Effector memory CD8-positive, alpha-beta T cell (primary cell): ENCODE results near the gene CERK.

Source experiments
- ATAC-seq: fragments of 150-1000 bp; cut with Tn5 transposase; replicated peaks from 2 replicates; pipeline ENCODE4 v1.10.0; 2021; ENCODE audit warnings: mild to moderate bottlenecking, moderate library complexity
- DNase-seq, 3 experiments: peaks; one replicate each; pipeline ENCODE4 v3.0.0; 2021
- H3K27ac Mint-ChIP-seq, 2 donors: one replicate each; pipeline ENCODE4 v1.8.0; 2022; ENCODE audit warnings: mild to moderate bottlenecking in 2 of 2, mixed read lengths in 2 of 2, moderate library complexity in 2 of 2
- H3K27me3 Mint-ChIP-seq, 2 donors: one replicate each; pipeline ENCODE4 v1.8.0; 2022; ENCODE audit warnings: mixed read lengths in 2 of 2
- H3K36me3 Mint-ChIP-seq: one replicate; pipeline ENCODE4 v1.8.0; 2022; ENCODE audit warnings: mild to moderate bottlenecking, moderate library complexity, mixed read lengths; ENCODE audit not compliant: insufficient read depth
- H3K4me1 Mint-ChIP-seq, 2 donors: one replicate each; pipeline ENCODE4 v1.8.0; 2022; ENCODE audit warnings: low read depth in 2 of 2, mixed read lengths in 2 of 2
- H3K4me3 Mint-ChIP-seq, 2 donors: one replicate each; pipeline ENCODE4 v1.8.0; 2022; ENCODE audit warnings: mild to moderate bottlenecking in 2 of 2, mixed read lengths in 2 of 2, moderate library complexity in 2 of 2
- H3K9me3 Mint-ChIP-seq, 2 donors: one replicate each; pipeline ENCODE4 v1.8.0; 2022; ENCODE audit warnings: mixed read lengths in 2 of 2

Gene CERK

DNA sequence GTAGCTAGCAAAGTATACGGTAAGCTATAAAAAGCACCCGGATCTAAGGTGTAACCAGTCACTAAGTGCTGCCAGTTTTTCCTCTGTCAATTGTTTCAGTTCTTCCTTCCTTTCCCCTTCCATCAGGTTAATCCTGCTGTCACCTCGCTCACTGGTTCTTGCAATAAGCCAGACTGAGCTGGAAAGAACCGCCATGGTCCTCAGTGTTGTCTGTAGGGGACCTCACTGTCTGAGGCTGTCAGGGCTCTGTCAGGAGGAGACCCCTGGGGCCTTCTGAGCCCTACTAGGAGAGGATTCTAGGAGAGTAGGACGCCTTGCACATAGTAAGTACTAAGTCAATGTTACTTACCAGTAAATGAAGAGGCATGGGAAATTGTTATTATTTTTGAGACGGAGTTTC, 23.0 kb upstream of the CERK start:
- H3K36me3 Mint-ChIP-seq = peaks cover 29% of the 10 kb centered on the region
- peak overlapping the region; percentile 98 to 99 for H3K4me3 Mint-ChIP-seq
- H3K27me3 Mint-ChIP-seq = no peaks in the 10 kb centered on the region
- H3K27ac Mint-ChIP-seq = peak overlapping the region; percentile 100
- peaks cover 41 to 49% of the 10 kb centered on the region in 2 donors for H3K4me1 Mint-ChIP-seq
- H3K9me3 Mint-ChIP-seq = no peaks in the 10 kb centered on the region
- DNase-seq = no peak
- ATAC-seq = no peak

DNA sequence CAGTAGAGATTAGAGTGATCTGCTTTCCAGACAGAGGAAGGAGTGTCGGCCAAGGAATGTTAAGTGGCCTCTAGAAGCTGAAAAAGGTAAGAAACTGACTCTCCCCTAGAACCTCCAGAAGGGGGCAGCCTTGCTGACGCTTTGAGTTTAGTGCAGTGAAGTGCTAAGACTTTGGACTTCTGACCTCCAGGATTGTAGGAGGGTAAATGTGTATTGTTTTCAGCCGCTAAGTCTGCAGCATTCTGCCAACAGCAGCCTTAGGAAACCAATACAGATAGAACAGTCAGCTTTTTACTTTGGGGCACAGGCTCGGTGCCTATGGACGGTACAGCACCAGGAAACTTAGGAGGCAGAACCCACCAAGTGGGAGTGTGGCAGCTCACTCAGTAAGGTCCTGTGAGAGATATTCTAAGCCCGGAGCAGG, 20.8 kb upstream of the CERK start:
- Mint-ChIP-seq H3K27me3 (no peaks in the 10 kb centered on the region), H3K4me1 (peaks cover 33 to 34% of the 10 kb centered on the region in 2 donors), H3K36me3 (peaks cover 23% of the 10 kb centered on the region), H3K9me3 (no peaks in the 10 kb centered on the region), H3K4me3 (no peak overlapping the region), H3K27ac (peak overlapping the region in 1 of 2 donors; percentile 22)
- peak; percentile 40 to 51 (median 41) for DNase-seq
- no peak for ATAC-seq

DNA sequence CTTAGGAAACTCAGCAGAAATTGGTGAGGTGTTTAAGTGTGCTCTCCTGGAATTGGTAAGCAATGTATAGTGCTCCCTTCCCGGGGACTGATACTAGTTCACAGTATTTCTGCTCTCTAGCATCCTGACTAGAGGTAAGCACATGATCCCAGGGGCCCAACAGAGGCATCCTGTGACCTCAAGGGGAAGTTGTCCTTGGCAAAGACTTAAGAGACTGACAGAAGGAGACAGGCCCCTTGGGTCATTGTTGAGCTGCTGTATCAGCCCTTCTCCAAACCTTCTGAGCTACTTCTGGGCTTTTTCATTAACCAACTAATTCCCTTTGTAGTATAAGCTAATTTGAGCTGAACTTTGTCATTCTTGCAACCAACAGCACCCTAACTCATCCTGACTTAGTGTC, 20.1 kb upstream of the CERK start:
- DNase-seq (no peak), ATAC-seq (no peak)
- peaks cover 20% of the 10 kb centered on the region for H3K36me3 Mint-ChIP-seq
- no peaks in the 10 kb centered on the region for H3K9me3 Mint-ChIP-seq
- peaks cover 26 to 29% of the 10 kb centered on the region in 2 donors for H3K4me1 Mint-ChIP-seq
- peak overlapping the region in 1 of 2 donors; percentile 22 for H3K27ac Mint-ChIP-seq
- H3K4me3 Mint-ChIP-seq = no peak overlapping the region
- H3K27me3 Mint-ChIP-seq = no peaks in the 10 kb centered on the region

DNA sequence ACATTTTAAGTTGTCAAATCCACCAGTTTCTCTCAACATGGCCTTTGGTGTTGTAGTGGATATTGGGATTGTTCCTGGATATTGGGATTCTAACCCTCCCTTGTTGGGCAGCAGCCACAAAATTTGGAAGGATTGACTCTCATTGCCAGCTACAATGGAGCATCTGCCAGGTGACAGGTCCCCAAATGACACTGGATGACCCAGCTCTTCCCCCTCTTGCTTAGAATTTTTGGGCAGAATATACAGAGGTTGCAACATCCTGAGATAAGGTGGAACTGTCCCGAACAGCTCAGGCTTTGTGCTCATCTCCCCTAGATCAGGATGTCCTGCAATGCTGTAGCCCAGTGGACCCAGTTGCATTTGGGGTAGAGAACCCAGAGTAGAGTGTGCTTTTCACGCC, 19.1 kb upstream of the CERK start:
- H3K36me3 Mint-ChIP-seq = peaks cover 10% of the 10 kb centered on the region
- peak overlapping the region in 1 of 2 donors; percentile 41 for H3K27ac Mint-ChIP-seq
- no peak overlapping the region for H3K4me3 Mint-ChIP-seq

DNA sequence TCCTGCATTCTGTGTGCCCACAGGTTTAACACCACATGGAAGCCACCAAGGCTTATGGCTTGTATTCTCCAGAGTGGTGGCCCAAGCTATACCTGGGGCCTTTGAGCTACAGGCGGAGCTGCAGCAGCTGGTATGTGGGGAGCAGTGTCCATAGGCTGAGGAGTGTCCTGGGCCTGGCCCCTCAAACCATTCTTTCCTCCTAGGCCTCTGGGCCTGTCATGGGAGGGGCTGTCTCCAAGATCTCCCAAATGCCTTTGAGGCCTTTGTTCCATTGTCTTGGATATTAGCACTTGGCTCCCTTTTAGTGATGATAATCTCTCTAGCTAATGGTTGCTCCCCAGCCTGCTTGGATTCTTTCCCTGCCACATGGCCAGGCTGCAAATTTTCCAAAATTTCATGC, 18.0 kb upstream of the CERK start:
- Mint-ChIP-seq H3K4me1 (peaks cover 12 to 17% of the 10 kb centered on the region in 2 donors), H3K27me3 (no peaks in the 10 kb centered on the region), H3K27ac (no peak overlapping the region), H3K9me3 (no peaks in the 10 kb centered on the region), H3K36me3 (peaks cover under 1% of the 10 kb centered on the region), H3K4me3 (no peak overlapping the region)
- ATAC-seq = no peak
- no peak for DNase-seq

More for the DNA sequence above, 19.1 kb upstream of the CERK start:
- Mint-ChIP-seq H3K4me1 (peaks cover 17 to 21% of the 10 kb centered on the region in 2 donors), H3K9me3 (no peaks in the 10 kb centered on the region), H3K27me3 (no peaks in the 10 kb centered on the region)
- DNase-seq = no peak
- no peak for ATAC-seq

DNA sequence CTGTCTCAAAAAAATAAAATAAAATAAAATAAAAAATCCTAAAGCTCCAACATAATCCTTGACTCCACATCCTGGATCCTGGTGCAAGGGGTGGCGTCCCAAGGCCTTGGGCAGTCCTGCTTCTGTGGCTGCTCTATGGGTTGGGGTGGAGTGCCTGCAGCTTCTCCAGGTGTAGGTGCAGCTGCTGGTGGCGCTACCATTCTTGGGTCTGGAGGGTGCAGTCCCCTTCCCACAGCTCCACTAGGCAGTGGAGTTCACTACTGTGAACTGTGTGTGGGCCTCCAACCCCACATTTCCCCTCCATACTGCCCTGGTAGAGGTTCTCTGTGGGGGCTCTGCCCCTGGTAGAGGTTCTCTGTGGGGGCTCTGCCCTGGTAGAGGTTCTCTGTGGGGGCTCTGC, 17.5 kb upstream of the CERK start:
- H3K27me3 Mint-ChIP-seq = no peaks in the 10 kb centered on the region
- DNase-seq (no peak), ATAC-seq (no peak)
- no peaks in the 10 kb centered on the region for H3K9me3 Mint-ChIP-seq
- H3K36me3 Mint-ChIP-seq = no peaks in the 10 kb centered on the region
- no peak overlapping the region for H3K27ac Mint-ChIP-seq
- H3K4me1 Mint-ChIP-seq = peaks cover 15 to 18% of the 10 kb centered on the region in 2 donors
- H3K4me3 Mint-ChIP-seq = no peak overlapping the region

DNA sequence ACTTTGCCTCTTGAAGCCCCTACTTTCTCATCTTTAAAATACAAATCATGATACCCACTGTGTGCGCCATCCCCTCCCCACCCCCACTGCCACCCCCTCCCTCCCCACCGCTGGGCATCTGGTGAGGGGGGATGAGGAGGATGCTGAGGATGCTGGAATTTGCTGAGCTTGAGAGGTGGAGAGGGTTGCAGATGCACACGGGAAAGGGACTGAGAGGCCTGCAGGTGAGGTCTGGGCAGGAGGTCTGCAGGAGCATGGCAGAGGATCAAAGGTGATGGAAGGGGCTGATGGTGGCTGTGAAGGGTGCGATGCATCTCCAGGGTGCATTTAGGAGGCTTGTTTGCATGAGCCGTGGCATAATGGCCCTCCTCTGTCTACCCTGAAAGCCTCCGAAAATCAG, 16.8 kb upstream of the CERK start:
- no peaks in the 10 kb centered on the region for H3K9me3 Mint-ChIP-seq
- peaks cover 1% of the 10 kb centered on the region for H3K36me3 Mint-ChIP-seq
- H3K4me1 Mint-ChIP-seq = peaks cover 22 to 25% of the 10 kb centered on the region in 2 donors
- H3K27me3 Mint-ChIP-seq = no peaks in the 10 kb centered on the region
- no peak for ATAC-seq
- DNase-seq = no peak
- H3K27ac Mint-ChIP-seq = peak overlapping the region in 1 of 2 donors; percentile 77
- H3K4me3 Mint-ChIP-seq = no peak overlapping the region

DNA sequence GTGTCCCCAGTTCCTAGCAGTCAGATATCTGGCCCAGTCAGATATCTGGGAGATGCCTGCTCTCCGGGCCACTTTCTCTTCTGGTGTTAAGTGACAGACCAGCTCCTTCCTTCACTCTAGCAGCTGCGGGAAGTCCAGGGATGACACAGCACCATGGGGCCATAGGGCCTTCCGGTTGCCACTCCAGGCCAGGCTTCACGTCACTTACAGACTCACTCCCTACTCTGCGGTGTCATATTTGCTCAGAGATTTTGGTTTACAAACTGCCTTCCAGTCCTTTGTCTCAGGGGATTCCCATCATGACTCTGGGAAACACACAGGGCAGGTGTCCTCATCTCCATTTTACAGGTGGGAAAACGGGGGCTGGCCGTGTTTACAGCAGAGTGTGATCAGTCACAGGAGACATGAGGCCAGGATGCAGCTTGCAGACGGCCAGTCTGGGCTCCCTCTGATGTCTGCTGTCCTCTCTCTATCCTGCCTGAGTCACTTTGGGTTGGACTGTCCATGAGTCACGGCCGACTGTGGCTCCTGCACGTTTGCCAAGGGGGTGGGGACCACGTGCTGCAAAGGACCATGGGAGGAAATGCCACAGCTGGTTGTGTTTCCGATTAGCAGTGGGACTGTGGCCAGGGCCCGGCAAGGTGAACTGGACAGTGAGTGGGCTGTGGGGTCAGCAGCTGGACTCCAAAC, 16.2 kb upstream of the CERK start:
- Mint-ChIP-seq H3K27ac (peak overlapping the region in 1 of 2 donors; percentile 77), H3K9me3 (no peaks in the 10 kb centered on the region), H3K27me3 (no peaks in the 10 kb centered on the region), H3K4me1 (peaks cover 28 to 31% of the 10 kb centered on the region in 2 donors), H3K36me3 (peaks cover 3% of the 10 kb centered on the region), H3K4me3 (peak overlapping the region in 1 of 2 donors; percentile 17)
- DNase-seq (no peak), ATAC-seq (peak; percentile 65)

DNA sequence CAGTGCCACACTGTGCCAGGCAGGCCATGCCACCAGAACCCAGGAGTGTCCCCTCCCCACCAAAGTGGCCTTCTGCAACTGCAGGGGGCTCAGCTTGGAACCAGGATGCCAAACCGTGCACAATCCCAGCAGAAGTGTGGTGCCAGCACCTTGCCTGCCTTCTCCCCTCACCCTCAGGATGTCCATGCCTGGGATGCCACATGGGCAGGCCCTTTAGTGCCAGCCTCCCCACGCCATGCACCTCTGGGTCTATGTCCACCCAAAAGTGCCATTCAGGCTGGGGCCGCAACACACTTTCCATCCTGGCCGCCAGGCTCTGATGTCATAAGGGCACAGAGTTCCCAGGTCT, 15.7 kb upstream of the CERK start:
- DNase-seq (no peak), ATAC-seq (no peak)
- Mint-ChIP-seq H3K27me3 (no peaks in the 10 kb centered on the region), H3K4me3 (no peak overlapping the region), H3K4me1 (peaks cover 30 to 34% of the 10 kb centered on the region in 2 donors), H3K27ac (peak overlapping the region in 1 of 2 donors; percentile 77), H3K36me3 (peaks cover 3% of the 10 kb centered on the region), H3K9me3 (no peaks in the 10 kb centered on the region)

DNA sequence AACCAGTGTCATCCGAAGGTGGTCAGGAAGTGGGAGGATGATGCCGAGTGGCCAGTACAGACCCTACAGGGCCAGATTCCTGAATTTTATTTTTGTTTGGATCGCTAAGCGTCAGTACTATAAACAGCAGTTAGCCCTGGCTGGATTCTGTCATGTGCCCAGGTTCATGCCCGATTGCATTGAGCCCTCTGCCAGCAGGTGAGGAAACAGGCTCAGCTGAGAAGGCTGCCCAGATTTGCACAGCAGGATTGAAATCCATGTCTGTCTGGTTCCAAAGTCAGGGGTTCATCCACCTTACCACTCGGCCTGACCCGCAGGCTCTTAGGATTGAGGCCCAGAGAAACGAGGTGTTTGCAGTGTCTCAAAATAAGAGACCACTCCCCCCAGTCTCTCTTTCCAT, 15.3 kb upstream of the CERK start:
- Mint-ChIP-seq H3K36me3 (peaks cover 3% of the 10 kb centered on the region), H3K27ac (peak overlapping the region in 1 of 2 donors; percentile 77), H3K4me3 (no peak overlapping the region), H3K4me1 (peaks cover 28 to 32% of the 10 kb centered on the region in 2 donors), H3K9me3 (no peaks in the 10 kb centered on the region), H3K27me3 (no peaks in the 10 kb centered on the region)
- no peak for ATAC-seq
- DNase-seq = no peak

DNA sequence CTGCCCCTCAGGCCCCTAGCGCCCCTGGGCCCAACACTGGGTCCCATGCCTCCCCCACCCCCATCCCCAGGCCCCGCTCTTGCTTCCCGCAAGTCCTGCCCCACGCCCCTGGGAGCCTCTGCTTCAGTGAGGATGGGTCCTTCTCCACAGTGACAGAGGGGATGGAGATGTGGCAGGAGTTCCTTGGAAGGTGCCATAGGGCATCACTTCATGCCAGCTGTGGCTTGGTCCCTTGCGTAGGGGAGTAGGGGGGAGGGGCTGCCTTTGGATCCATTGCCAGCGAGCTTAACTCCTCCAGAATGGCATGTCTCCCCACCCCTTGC, 14.9 kb upstream of the CERK start:
- no peak overlapping the region for H3K4me3 Mint-ChIP-seq
- no peak overlapping the region for H3K27ac Mint-ChIP-seq
- H3K9me3 Mint-ChIP-seq = no peaks in the 10 kb centered on the region
- no peaks in the 10 kb centered on the region for H3K27me3 Mint-ChIP-seq
- no peak for ATAC-seq
- H3K4me1 Mint-ChIP-seq = peaks cover 28 to 32% of the 10 kb centered on the region in 2 donors
- peaks cover 3% of the 10 kb centered on the region for H3K36me3 Mint-ChIP-seq
- no peak for DNase-seq

DNA sequence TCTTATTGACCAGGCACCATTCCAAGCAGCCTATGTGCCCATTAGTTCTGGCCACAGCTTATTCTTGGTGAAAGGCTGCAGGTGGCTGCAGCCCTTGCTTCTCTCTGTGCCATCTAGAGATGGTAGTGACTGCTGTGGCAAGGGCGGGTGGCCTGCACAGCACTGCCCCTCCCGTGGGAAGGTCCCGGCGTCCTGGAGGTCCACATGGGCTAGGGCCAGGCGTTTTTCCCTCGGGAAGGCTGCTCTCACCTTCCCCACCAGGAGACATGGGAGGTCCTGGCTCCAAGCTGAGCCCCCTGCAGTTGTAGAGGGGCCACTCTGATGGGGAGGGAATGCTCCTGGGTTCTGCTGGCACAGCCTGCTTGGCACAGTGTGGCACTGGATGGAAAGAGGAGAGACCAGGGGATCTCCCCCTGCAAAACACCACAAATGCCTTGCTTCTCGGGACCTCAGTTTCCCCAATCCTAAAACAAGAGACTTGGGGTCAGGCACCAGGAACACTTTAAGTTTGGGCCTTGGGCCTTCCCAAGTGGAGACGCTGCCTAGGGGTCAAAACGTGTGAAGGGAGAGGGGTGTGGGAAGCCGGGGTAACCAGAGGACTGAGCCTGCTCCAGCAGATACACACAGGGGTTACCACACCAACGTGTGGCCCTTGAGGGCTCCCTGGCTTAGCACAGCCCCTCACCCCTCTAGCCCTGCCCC, 14.4 kb upstream of the CERK start:
- DNase-seq (no peak), ATAC-seq (no peak)
- Mint-ChIP-seq H3K9me3 (no peaks in the 10 kb centered on the region), H3K4me3 (no peak overlapping the region), H3K27ac (peak overlapping the region in 1 of 2 donors; percentile 22), H3K36me3 (peaks cover 3% of the 10 kb centered on the region), H3K27me3 (no peaks in the 10 kb centered on the region), H3K4me1 (peaks cover 28 to 32% of the 10 kb centered on the region in 2 donors)

DNA sequence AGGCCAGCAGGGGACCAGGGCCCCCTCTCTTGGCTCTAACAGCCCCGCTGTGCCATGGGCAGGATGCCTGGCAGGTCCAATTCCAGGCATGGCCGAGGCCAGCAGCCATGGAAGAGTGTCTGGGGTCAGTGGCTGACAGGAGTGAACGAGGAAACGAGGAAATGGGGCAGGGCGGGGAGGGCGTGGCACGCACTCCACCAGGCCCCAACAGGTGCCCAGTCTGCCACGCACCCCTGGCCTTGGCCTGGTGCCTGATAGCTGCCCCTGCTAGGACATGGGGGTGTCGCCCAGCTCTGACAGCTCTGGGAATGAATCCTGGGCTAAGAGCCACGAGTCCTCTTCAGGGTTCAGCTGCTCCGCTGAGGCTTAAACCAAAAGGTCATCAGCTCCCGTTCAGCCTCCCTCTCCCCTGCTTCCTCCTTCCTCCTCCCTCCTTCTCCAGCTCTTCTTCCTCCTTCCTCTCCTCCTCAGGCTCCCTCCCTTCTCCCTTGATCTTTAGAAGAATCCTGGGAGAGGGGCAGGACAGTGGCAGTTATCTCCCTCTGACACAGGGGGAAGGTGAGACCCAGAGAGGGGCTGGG, 12.9 kb upstream of the CERK start:
- no peak for ATAC-seq
- Mint-ChIP-seq H3K27ac (peak overlapping the region; percentile 99), H3K36me3 (peaks cover 6% of the 10 kb centered on the region), H3K4me1 (peaks cover 26 to 32% of the 10 kb centered on the region in 2 donors), H3K4me3 (peak overlapping the region in 1 of 2 donors; percentile 81), H3K27me3 (no peaks in the 10 kb centered on the region), H3K9me3 (no peaks in the 10 kb centered on the region)
- DNase-seq = no peak

DNA sequence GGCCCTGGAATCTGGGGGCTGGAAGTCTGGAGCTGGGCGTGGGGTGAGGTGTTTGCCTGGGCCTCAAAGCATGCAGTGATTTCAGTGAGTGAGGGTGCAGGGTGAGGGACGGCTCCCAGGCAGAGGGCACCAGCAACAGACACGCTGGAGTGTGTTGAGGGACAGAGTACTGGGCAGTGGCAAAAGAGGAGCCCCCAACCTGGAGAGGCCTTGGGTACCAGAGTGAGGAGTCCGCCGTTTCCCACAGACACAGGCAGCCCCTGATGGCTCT, 12.4 kb upstream of the CERK start:
- peaks cover 26 to 32% of the 10 kb centered on the region in 2 donors for H3K4me1 Mint-ChIP-seq
- H3K9me3 Mint-ChIP-seq = no peaks in the 10 kb centered on the region
- peak overlapping the region in 1 of 2 donors; percentile 81 for H3K4me3 Mint-ChIP-seq
- ATAC-seq (no peak), DNase-seq (no peak)
- H3K36me3 Mint-ChIP-seq = peaks cover 6% of the 10 kb centered on the region
- no peaks in the 10 kb centered on the region for H3K27me3 Mint-ChIP-seq
- H3K27ac Mint-ChIP-seq = peak overlapping the region; percentile 99
